ENCODE data around the gene BACE2. TPM values are rescaled to one million over a fixed set of nuclear protein-coding genes. Genes with fewer than 3 reads are reported as not detected.

BACE2 gene
- total RNA-seq, 1 donor from 2014 or later: 39.1 TPM

DNA sequence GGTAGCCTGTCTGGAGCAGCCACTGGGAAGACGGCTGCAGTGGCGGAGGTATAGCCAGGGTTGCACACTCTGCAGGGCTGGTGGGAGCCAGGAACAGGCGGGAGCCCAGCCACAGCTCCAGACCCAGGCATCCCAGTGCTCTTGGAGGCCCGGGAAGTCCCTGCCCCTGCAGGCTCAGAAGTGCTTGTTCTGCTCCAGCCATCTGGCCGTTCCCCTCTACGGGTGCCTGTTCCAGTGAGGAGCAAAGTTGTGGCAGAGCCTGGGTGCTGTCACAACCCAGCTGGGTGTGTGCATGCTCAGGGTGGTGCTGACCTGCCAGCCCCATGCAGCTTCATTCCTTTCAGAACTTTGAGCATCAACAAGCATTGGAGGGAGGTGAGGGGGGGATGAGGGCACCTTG, 31.7 kb upstream of the BACE2 start:
- Histone ChIP-seq H3K27me3 (ENCODE audit: control insufficient read depth in 3 of 3, insufficient read depth in 3 of 3, low read length in 3 of 3) (peaks cover 0 to 14% (median 12%) of the 10 kb centered on the region in 3 donors), H3K9me3 (ENCODE audit: control insufficient read depth in 3 of 3, low read length in 3 of 3) (no peaks in the 10 kb centered on the region)

GRCh38 chr21:41137401-41137800, 30.6 kb upstream of the BACE2 start:
- peaks cover 6 to 15% (median 12%) of the 10 kb centered on the region in 3 donors for H3K4me1 ChIP-seq (ENCODE audit: control insufficient read depth in 3 of 3, insufficient read depth in 3 of 3, low read length in 3 of 3)
- peaks cover 0 to 14% (median 12%) of the 10 kb centered on the region in 3 donors for H3K27me3 ChIP-seq (ENCODE audit: control insufficient read depth in 3 of 3, insufficient read depth in 3 of 3, low read length in 3 of 3)
- H3K36me3 ChIP-seq (ENCODE audit: control insufficient read depth in 3 of 3, insufficient read depth in 3 of 3, low read length in 3 of 3): no peaks in the 10 kb centered on the region

More for the DNA sequence above, 31.7 kb upstream of the BACE2 start:
- Histone ChIP-seq H3K9ac (ENCODE audit: low read depth in 1 of 3, low read length in 3 of 3) (no peak overlapping the region), H3K4me1 (ENCODE audit: control insufficient read depth in 3 of 3, insufficient read depth in 3 of 3, low read length in 3 of 3) (peaks cover 0 to 9% (median 4%) of the 10 kb centered on the region in 3 donors), H3K27ac (ENCODE audit: low read depth, low read length) (no peak overlapping the region), H3K36me3 (ENCODE audit: control insufficient read depth in 3 of 3, insufficient read depth in 3 of 3, low read length in 3 of 3) (no peaks in the 10 kb centered on the region), H3K4me3 (ENCODE audit: low read length in 3 of 3) (no peak overlapping the region)

GRCh38 chr21:41137889-41138288, 30.1 kb upstream of the BACE2 start:
- Histone ChIP-seq H3K9me3 (ENCODE audit: control insufficient read depth in 3 of 3, low read length in 3 of 3) (no peaks in the 10 kb centered on the region), H3K9ac (ENCODE audit: low read depth in 1 of 3, low read length in 3 of 3) (no peak overlapping the region), H3K4me3 (ENCODE audit: low read length in 3 of 3) (no peak overlapping the region), H3K27ac (ENCODE audit: low read depth, low read length) (no peak overlapping the region), H3K4me1 (ENCODE audit: control insufficient read depth in 3 of 3, insufficient read depth in 3 of 3, low read length in 3 of 3) (peaks cover 11 to 19% (median 16%) of the 10 kb centered on the region in 3 donors), H3K27me3 (ENCODE audit: control insufficient read depth in 3 of 3, insufficient read depth in 3 of 3, low read length in 3 of 3) (peaks cover 0 to 14% (median 12%) of the 10 kb centered on the region in 3 donors), H3K36me3 (ENCODE audit: control insufficient read depth in 3 of 3, insufficient read depth in 3 of 3, low read length in 3 of 3) (no peaks in the 10 kb centered on the region)

More at GRCh38 chr21:41137401-41137800, 30.6 kb upstream of the BACE2 start:
- Histone ChIP-seq H3K9ac (ENCODE audit: low read depth in 1 of 3, low read length in 3 of 3) (no peak overlapping the region), H3K27ac (ENCODE audit: low read depth, low read length) (no peak overlapping the region), H3K9me3 (ENCODE audit: control insufficient read depth in 3 of 3, low read length in 3 of 3) (no peaks in the 10 kb centered on the region), H3K4me3 (ENCODE audit: low read length in 3 of 3) (no peak overlapping the region)

DNA sequence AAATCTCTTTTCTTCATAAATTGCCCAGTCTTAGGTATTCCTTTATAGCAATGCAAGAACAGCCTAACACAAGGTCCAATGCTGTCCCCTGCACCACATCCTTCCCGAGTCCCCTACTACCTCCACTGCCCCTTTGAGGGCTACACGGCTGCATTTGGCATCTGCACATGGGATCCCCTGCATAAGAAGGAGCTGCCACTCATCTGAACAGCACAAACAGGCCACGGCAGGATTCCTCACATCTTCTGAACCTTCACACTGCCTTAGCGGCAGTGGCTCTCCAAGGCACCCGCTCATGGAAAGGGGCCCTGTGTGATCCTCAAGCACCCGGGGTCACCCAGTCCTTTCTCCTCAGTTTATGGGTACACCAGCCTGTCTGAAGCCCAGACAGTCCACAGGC, 29.2 kb upstream of the BACE2 start:
- Histone ChIP-seq H3K4me1 (ENCODE audit: control insufficient read depth in 3 of 3, insufficient read depth in 3 of 3, low read length in 3 of 3) (peaks cover 11 to 19% (median 16%) of the 10 kb centered on the region in 3 donors), H3K9ac (ENCODE audit: low read depth in 1 of 3, low read length in 3 of 3) (no peak overlapping the region), H3K27ac (ENCODE audit: low read depth, low read length) (no peak overlapping the region), H3K9me3 (ENCODE audit: control insufficient read depth in 3 of 3, low read length in 3 of 3) (no peaks in the 10 kb centered on the region), H3K27me3 (ENCODE audit: control insufficient read depth in 3 of 3, insufficient read depth in 3 of 3, low read length in 3 of 3) (peaks cover 0 to 14% (median 12%) of the 10 kb centered on the region in 3 donors), H3K4me3 (ENCODE audit: low read length in 3 of 3) (no peak overlapping the region), H3K36me3 (ENCODE audit: control insufficient read depth in 3 of 3, insufficient read depth in 3 of 3, low read length in 3 of 3) (no peaks in the 10 kb centered on the region)

GRCh38 chr21:41139275-41139674, 28.7 kb upstream of the BACE2 start:
- Histone ChIP-seq H3K9ac (ENCODE audit: low read depth in 1 of 3, low read length in 3 of 3) (no peak overlapping the region), H3K27ac (ENCODE audit: low read depth, low read length) (no peak overlapping the region), H3K4me3 (ENCODE audit: low read length in 3 of 3) (no peak overlapping the region), H3K36me3 (ENCODE audit: control insufficient read depth in 3 of 3, insufficient read depth in 3 of 3, low read length in 3 of 3) (no peaks in the 10 kb centered on the region), H3K9me3 (ENCODE audit: control insufficient read depth in 3 of 3, low read length in 3 of 3) (no peaks in the 10 kb centered on the region), H3K27me3 (ENCODE audit: control insufficient read depth in 3 of 3, insufficient read depth in 3 of 3, low read length in 3 of 3) (peaks cover 0 to 14% (median 12%) of the 10 kb centered on the region in 3 donors), H3K4me1 (ENCODE audit: control insufficient read depth in 3 of 3, insufficient read depth in 3 of 3, low read length in 3 of 3) (peaks cover 11 to 19% (median 16%) of the 10 kb centered on the region in 3 donors)

- Histone ChIP-seq H3K9ac (ENCODE audit: low read depth in 1 of 3, low read length in 3 of 3) (no peak overlapping the region), H3K4me1 (ENCODE audit: control insufficient read depth in 3 of 3, insufficient read depth in 3 of 3, low read length in 3 of 3) (peaks cover 11 to 19% (median 16%) of the 10 kb centered on the region in 3 donors), H3K27me3 (ENCODE audit: control insufficient read depth in 3 of 3, insufficient read depth in 3 of 3, low read length in 3 of 3) (peaks cover 0 to 16% (median 12%) of the 10 kb centered on the region in 3 donors), H3K4me3 (ENCODE audit: low read length in 3 of 3) (no peak overlapping the region), H3K9me3 (ENCODE audit: control insufficient read depth in 3 of 3, low read length in 3 of 3) (no peaks in the 10 kb centered on the region), H3K27ac (ENCODE audit: low read depth, low read length) (no peak overlapping the region), H3K36me3 (ENCODE audit: control insufficient read depth in 3 of 3, insufficient read depth in 3 of 3, low read length in 3 of 3) (no peaks in the 10 kb centered on the region)
These were observed 28.0 kb upstream of the BACE2 start for GRCh38 chr21:41139951-41140350.

DNA sequence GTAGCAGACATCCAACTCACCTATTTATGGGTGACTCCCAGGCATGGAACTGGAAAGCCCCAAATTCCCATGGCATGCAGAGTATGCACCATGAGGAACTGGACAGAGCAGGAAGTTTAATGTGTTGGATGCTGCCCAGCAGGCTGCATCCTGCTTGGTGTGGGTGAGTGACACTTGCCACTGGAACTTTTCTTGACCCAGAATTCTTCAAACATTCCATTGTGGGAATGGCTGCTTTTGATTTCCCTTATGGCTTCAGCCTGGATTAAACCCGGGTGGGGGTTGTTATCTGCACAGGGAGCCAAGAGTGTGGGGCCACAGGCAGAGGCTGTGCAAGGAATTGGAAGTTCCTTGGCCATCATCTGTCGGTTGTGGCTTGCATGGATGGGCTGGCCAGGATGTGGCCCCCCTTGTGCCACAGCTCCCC, 26.9 kb upstream of the BACE2 start:
- no peak overlapping the region for H3K27ac ChIP-seq (ENCODE audit: low read depth, low read length)
- no peak overlapping the region for H3K4me3 ChIP-seq (ENCODE audit: low read length in 3 of 3)
- H3K9ac ChIP-seq (ENCODE audit: low read depth in 1 of 3, low read length in 3 of 3): no peak overlapping the region
- H3K36me3 ChIP-seq (ENCODE audit: control insufficient read depth in 3 of 3, insufficient read depth in 3 of 3, low read length in 3 of 3): no peaks in the 10 kb centered on the region
- no peaks in the 10 kb centered on the region for H3K9me3 ChIP-seq (ENCODE audit: control insufficient read depth in 3 of 3, low read length in 3 of 3)
- H3K4me1 ChIP-seq (ENCODE audit: control insufficient read depth in 3 of 3, insufficient read depth in 3 of 3, low read length in 3 of 3): peaks cover 11 to 19% (median 16%) of the 10 kb centered on the region in 3 donors
- peaks cover 0 to 19% (median 9%) of the 10 kb centered on the region in 3 donors for H3K27me3 ChIP-seq (ENCODE audit: control insufficient read depth in 3 of 3, insufficient read depth in 3 of 3, low read length in 3 of 3)

DNA sequence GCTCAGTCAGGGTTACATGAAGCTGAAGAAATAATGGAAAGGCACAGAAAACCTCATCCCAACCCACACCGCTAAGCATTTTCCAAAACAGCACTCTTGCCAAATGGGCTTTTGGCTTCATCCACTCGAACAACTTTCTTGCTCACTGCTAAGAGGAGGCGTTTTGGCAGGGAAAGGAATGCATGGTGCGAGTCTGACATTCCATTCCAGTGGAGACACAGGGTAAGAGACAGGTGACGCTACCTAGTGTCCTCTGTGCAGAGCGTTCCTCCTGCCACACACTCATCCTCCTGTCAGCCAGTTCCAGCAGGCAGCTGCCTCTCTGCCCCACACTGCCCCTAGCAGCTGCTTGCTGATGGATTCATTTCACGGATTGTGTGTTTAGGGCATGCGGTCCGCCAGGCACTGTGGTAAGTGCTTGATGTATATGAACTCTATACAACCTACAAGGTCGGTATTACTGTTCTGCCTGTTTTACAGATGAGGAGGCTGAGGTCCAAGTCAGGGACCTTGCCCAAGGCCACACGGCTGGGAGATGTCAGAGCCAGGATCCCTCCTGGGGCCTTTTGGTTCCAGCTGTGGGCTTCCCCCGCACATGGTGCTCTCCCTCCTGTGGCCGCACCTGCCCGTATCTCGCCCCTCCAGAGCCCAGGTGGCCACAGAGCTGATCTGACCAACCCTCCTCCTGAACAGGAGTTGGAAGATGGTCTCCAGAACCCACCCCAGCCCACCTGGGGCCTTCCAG, 25.7 kb upstream of the BACE2 start:
- H3K4me1 ChIP-seq (ENCODE audit: control insufficient read depth in 3 of 3, insufficient read depth in 3 of 3, low read length in 3 of 3): peaks cover 11 to 19% (median 16%) of the 10 kb centered on the region in 3 donors

DNA sequence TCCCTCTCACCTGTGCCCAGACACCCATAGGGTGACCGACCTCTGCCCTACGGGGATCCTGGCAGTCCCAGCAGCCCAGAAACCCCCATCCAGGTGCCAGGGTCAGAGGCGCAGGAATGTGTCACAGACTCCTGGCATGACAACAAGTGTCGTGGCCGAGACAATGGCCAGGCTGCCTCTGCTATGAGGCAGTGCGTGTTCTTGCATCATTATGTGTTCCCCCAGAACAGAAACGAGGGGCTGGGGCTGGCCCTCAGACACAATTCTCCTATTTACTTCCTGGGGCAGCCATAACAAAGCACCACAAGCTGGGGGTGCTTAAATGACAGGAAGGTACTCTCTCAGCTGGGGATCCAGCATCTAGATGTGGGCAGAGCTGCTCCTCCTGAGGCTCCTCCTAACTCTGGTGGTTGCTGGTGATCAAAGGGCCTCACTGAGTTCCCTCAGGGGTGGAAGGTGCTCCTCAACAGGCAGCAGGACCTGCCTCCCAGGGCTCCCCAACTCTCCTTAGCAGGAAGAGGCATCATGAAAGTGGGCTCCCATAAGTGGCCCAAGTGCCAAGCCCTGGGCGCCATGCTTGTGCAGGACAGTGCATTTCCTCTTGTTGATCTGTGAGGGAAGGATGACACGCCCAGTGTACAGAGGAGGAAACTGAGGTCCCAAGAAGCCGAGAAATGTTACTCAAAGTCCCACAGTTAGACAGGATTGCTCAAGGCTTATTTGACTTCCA, 24.2 kb upstream of the BACE2 start:
- no peak overlapping the region for H3K27ac ChIP-seq (ENCODE audit: low read depth, low read length)
- H3K36me3 ChIP-seq (ENCODE audit: control insufficient read depth in 3 of 3, insufficient read depth in 3 of 3, low read length in 3 of 3): no peaks in the 10 kb centered on the region
- H3K4me3 ChIP-seq (ENCODE audit: low read length in 3 of 3): no peak overlapping the region
- H3K9me3 ChIP-seq (ENCODE audit: control insufficient read depth in 3 of 3, low read length in 3 of 3): no peaks in the 10 kb centered on the region
- H3K9ac ChIP-seq (ENCODE audit: low read depth in 1 of 3, low read length in 3 of 3): no peak overlapping the region
- peaks cover 0 to 18% (median 11%) of the 10 kb centered on the region in 3 donors for H3K27me3 ChIP-seq (ENCODE audit: control insufficient read depth in 3 of 3, insufficient read depth in 3 of 3, low read length in 3 of 3)
- peaks cover 12 to 19% (median 18%) of the 10 kb centered on the region in 3 donors for H3K4me1 ChIP-seq (ENCODE audit: control insufficient read depth in 3 of 3, insufficient read depth in 3 of 3, low read length in 3 of 3)

More for the DNA sequence above, 25.7 kb upstream of the BACE2 start:
- no peaks in the 10 kb centered on the region for H3K36me3 ChIP-seq (ENCODE audit: control insufficient read depth in 3 of 3, insufficient read depth in 3 of 3, low read length in 3 of 3)
- H3K27me3 ChIP-seq (ENCODE audit: control insufficient read depth in 3 of 3, insufficient read depth in 3 of 3, low read length in 3 of 3): peaks cover 0 to 19% (median 13%) of the 10 kb centered on the region in 3 donors
- peak overlapping the region in 1 of 3 donors; percentile 34 for H3K4me3 ChIP-seq (ENCODE audit: low read length in 3 of 3)
- peak overlapping the region in 1 of 3 donors; percentile 16 for H3K9ac ChIP-seq (ENCODE audit: low read depth in 1 of 3, low read length in 3 of 3)
- no peak overlapping the region for H3K27ac ChIP-seq (ENCODE audit: low read depth, low read length)
- H3K9me3 ChIP-seq (ENCODE audit: control insufficient read depth in 3 of 3, low read length in 3 of 3): no peaks in the 10 kb centered on the region

Measured in skeletal muscle tissue (tissue), 4 donors.